Liver (tissue), 3 donors: ENCODE results near the gene RCN2.

Experiments used
- CTCF ChIP-seq: fragments of 150-350 bp; IDR thresholded peaks from 2 replicates; pipeline ENCODE4 v1.5.1; 2017; ENCODE audit warnings: improper control_type of control experiment, low read depth, low read length; ENCODE audit not compliant: missing input control
- EGR1 ChIP-seq, 2 donors: IDR thresholded peaks; 2 replicates each; pipeline ENCODE4 v1.6.1; 2016 to 2018; ENCODE audit warnings: antibody characterized with exemption in 2 of 2, low read depth in 2 of 2
- MAX ChIP-seq: IDR thresholded peaks from 2 replicates; pipeline ENCODE4 v1.6.1; 2016; ENCODE audit warnings: antibody characterized with exemption
- RAD21 ChIP-seq, 2 donors: IDR thresholded peaks; 2 replicates each; pipeline ENCODE4 v1.6.1; 2016; ENCODE audit warnings: antibody characterized with exemption in 2 of 2, mild to moderate bottlenecking in 2 of 2
- REST ChIP-seq: IDR thresholded peaks from 2 replicates; pipeline ENCODE4 v1.6.1; 2016; ENCODE audit warnings: antibody characterized with exemption, mild to moderate bottlenecking
- SP1 ChIP-seq: IDR thresholded peaks from 2 replicates; pipeline ENCODE4 v1.6.1; 2018; ENCODE audit warnings: antibody characterized with exemption, mild to moderate bottlenecking
- TAF1 ChIP-seq: conservative IDR thresholded peaks from 2 replicates; pipeline ENCODE4 v1.6.1; 2016; ENCODE audit warnings: antibody characterized with exemption, mild to moderate bottlenecking
- YY1 ChIP-seq: IDR thresholded peaks from 2 replicates; pipeline ENCODE4 v1.6.1; 2016; ENCODE audit warnings: antibody characterized with exemption, mild to moderate bottlenecking
- TF ChIP-seq, protein P1 (sequence below): IDR thresholded peaks from 2 replicates; pipeline ENCODE4 v1.6.1; 2016; ENCODE audit warnings: antibody characterized with exemption
- donor health status: healthy.
- donor health status: healthy.

- no peak for TF ChIP-seq CTCF
- no peak for TF ChIP-seq EGR1 (IDR thresholded peaks at IDR 0.05; ENCODE audit: low read depth in 2 of 2)
- no peak for TF ChIP-seq REST
- TF ChIP-seq, protein P1, sequence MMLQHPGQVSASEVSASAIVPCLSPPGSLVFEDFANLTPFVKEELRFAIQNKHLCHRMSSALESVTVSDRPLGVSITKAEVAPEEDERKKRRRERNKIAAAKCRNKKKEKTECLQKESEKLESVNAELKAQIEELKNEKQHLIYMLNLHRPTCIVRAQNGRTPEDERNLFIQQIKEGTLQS = no peak
- no peak for TF ChIP-seq TAF1
- TF ChIP-seq YY1 = no peak
- TF ChIP-seq RAD21 (IDR thresholded peaks at IDR 0.05) = no peak
- no peak for TF ChIP-seq SP1
- no peak for TF ChIP-seq MAX
These were observed 19.7 kb downstream of the RCN2 start for GRCh38 chr15:76951220-76951619.
